ENCODE results near the gene NOX5. TPM values are rescaled to one million over a fixed set of nuclear protein-coding genes. Genes with fewer than 3 reads are reported as not detected.

Gene NOX5
- polyA plus RNA-seq, 2 of the 4 experiments (the other 2 are of a cell fraction): 0.19 to 0.22 TPM

DNA sequence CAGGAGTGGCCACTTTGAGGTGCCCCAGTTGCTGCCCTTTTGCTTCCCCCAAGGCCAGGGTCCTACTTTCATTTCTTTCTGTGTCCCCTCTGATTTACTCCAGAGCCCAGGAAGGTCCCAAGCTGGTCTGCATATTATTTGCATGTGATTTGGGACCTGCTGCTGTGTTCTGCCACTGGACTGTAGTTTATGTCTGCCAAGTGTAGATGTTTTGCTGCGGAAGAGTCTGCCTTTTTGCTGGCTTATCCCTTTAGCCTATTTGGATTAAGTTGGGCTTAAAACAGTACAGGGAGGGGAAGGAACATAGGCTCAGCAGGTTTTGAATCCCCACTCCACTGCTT is 21.4 kb downstream of the NOX5 start (continued):
- TF ChIP-seq ELK1 (IDR thresholded peaks at IDR 0.05; ENCODE audit: low read depth, low read length): no peak
- no peak for TF ChIP-seq PBX3 (IDR thresholded peaks at IDR 0.05)

DNA sequence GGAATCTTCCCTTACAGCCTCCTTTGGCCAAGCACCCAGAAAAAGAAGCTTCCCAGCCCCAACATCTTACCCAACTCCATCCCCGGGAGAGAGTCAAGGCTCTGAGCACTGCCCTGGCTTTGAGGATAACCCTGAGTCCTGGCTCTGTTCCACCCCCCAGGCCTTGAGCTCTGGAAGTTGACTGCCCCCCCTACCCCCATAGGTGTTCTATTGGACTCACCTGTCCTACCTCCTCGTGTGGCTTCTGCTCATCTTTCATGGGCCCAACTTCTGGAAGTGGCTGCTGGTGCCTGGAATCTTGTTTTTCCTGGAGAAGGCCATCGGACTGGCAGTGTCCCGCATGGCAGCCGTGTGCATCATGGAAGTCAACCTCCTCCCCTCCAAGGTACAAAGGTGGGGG is 22.3 kb downstream of the NOX5 start:
- no peak for ATAC-seq
- WGBS (ENCODE audit: missing lambda C conversion rate): 79% methylated on average over 5 of the region's 5 CpGs
- TF ChIP-seq CEBPB (IDR thresholded peaks at IDR 0.05) (no peak), HMGXB4 (CRISPR knock-in tag; IDR thresholded peaks at IDR 0.05; ENCODE audit: borderline replicate concordance) (no peak), USF2 (IDR thresholded peaks at IDR 0.05) (no peak), MAFK (IDR thresholded peaks at IDR 0.05; ENCODE audit: partially characterized antibody) (no peak), JUN (IDR thresholded peaks at IDR 0.05) (no peak), EHF (CRISPR knock-in tag; IDR thresholded peaks at IDR 0.05) (no peak), TP53 (CRISPR knock-in tag; IDR thresholded peaks at IDR 0.05) (no peak), HDAC2 (IDR thresholded peaks at IDR 0.05) (no peak), CHD4 (IDR thresholded peaks at IDR 0.05; ENCODE audit: borderline replicate concordance) (no peak), SREBF2 (IDR thresholded peaks at IDR 0.05) (no peak)
- TF ChIP-seq, protein P1, sequence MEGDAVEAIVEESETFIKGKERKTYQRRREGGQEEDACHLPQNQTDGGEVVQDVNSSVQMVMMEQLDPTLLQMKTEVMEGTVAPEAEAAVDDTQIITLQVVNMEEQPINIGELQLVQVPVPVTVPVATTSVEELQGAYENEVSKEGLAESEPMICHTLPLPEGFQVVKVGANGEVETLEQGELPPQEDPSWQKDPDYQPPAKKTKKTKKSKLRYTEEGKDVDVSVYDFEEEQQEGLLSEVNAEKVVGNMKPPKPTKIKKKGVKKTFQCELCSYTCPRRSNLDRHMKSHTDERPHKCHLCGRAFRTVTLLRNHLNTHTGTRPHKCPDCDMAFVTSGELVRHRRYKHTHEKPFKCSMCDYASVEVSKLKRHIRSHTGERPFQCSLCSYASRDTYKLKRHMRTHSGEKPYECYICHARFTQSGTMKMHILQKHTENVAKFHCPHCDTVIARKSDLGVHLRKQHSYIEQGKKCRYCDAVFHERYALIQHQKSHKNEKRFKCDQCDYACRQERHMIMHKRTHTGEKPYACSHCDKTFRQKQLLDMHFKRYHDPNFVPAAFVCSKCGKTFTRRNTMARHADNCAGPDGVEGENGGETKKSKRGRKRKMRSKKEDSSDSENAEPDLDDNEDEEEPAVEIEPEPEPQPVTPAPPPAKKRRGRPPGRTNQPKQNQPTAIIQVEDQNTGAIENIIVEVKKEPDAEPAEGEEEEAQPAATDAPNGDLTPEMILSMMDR (IDR thresholded peaks at IDR 0.05): no peak
- no peak for FAIRE-seq
- DNase-seq (ENCODE audit: low read depth in 1 of 2, low spot score in 1 of 2): no peak
- Histone ChIP-seq H3K4me2 (no peak overlapping the region), H3K4me1 (peaks cover 20% of the 10 kb centered on the region), H3K9me3 (no peaks in the 10 kb centered on the region), H3K4me3 (no peak overlapping the region), H3K27ac (no peak overlapping the region)
- CTCF ChIA-PET: interaction anchor here (0.8 to 11.4 kb wide), 11 partner anchors 10 to 357 kb away, joined by 3 to 125 read pairs (median 13); partner anchors contain the start of gene NOX5
- POLR2A ChIA-PET: interaction anchor here (0.8 kb wide), 1 partner anchor 415 kb away, joined by 3 read pairs; no protein-coding TSS in a partner anchor

- H3K4me1 ChIP-seq: peaks cover 13% of the 10 kb centered on the region
- no peak for FAIRE-seq
- H3K4me2 ChIP-seq: no peak overlapping the region
- no peaks in the 10 kb centered on the region for H3K9me3 ChIP-seq
- ATAC-seq: no peak
- TF ChIP-seq CBX2 (IDR thresholded peaks at IDR 0.05; ENCODE audit: borderline replicate concordance, low read depth) (no peak), TFCP2L1 (CRISPR knock-in tag; IDR thresholded peaks at IDR 0.05) (no peak), BHLHE40 (IDR thresholded peaks at IDR 0.05; ENCODE audit: low read depth, low read length) (no peak), ZNF302 (CRISPR knock-in tag; IDR thresholded peaks at IDR 0.05) (no peak), HES2 (IDR thresholded peaks at IDR 0.05) (no peak), SMC3 (IDR thresholded peaks at IDR 0.05) (no peak), RAD21 (conservative IDR thresholded peaks at IDR 0.05 in 1 of 2, IDR thresholded peaks at IDR 0.05 in 1 of 2) (no peak)
- TF ChIP-seq, protein P1 (IDR thresholded peaks at IDR 0.05): no peak
- POLR2A ChIA-PET: no interaction called here
- H3K4me3 ChIP-seq: no peak overlapping the region
- CTCF ChIA-PET: interaction anchor here (0.6 to 11.4 kb wide), 9 partner anchors 9 to 356 kb away, joined by 3 to 125 read pairs (median 13); partner anchors contain the start of gene NOX5
- DNase-seq (ENCODE audit: low read depth in 1 of 2, low spot score in 1 of 2): no peak
- no peak overlapping the region for H3K27ac ChIP-seq
These were observed 23.0 kb downstream of the NOX5 start for GRCh38 chr15:69037482-69037881.

Measured in A549 (cell line).